Spleen (tissue), 7 donors: ENCODE results near the gene SLC40A1.

Experiments
- POLR2A ChIP-seq, 3 donors: fragments of 450-650 bp; IDR thresholded peaks; one replicate each; pipeline ENCODE4 v1.5.1; 2017; ENCODE audit warnings: antibody characterized with exemption in 3 of 3, mild to moderate bottlenecking in 1 of 3
- POLR2AphosphoS5 ChIP-seq, 3 donors: sonication (generic); formaldehyde crosslinking; IDR thresholded peaks; one replicate each; pipeline ENCODE4 v1.5.1; 2017; ENCODE audit warnings: antibody characterized with exemption in 3 of 3
- TF ChIP-seq, protein P1 (sequence below), 11 experiments: fragments of 200-600 bp in 7 of 11; fragments of 450-650 bp in 4 of 11; sonication (generic) in 4 of 11; IDR thresholded peaks in 8 of 11; conservative IDR thresholded peaks in 3 of 11; 1 replicate in 7 of 11; 2 replicates in 4 of 11; pipeline versions ENCODE4 v1.4.0 to v1.8.0; 2016 to 2021; ENCODE audit warnings: antibody characterized with exemption in 11 of 11, inconsistent platforms in 4 of 11, mild to moderate bottlenecking in 1 of 11
- donor health status: DM: no; HTN: no; CAD: no; lungs with moderate emphysema.
- donor health status: DM: no; HTN: no; CAD: no.
- donor health status: DM: no; HTN: no; CAD: no.

DNA sequence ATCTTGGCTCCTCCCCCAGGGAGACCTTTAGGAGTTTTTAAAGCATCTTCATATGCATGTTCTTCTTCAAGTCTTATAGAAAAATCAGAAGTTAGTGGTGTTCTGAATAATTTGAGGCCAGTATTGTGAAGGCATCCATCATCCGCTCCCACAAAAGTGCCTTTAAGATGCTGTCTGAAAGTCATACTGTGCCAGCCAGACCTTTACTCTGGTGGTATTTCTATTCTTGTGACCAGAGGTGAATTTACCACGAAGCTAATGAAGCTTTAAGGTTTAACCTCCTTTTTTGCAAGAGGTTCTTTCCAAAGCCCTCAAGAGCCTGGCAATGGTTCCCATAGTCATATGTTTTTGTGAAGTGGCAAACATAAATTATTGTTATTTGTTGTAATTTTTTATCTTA lies 54.3 kb downstream of the SLC40A1 start:
- TF ChIP-seq, protein P1, sequence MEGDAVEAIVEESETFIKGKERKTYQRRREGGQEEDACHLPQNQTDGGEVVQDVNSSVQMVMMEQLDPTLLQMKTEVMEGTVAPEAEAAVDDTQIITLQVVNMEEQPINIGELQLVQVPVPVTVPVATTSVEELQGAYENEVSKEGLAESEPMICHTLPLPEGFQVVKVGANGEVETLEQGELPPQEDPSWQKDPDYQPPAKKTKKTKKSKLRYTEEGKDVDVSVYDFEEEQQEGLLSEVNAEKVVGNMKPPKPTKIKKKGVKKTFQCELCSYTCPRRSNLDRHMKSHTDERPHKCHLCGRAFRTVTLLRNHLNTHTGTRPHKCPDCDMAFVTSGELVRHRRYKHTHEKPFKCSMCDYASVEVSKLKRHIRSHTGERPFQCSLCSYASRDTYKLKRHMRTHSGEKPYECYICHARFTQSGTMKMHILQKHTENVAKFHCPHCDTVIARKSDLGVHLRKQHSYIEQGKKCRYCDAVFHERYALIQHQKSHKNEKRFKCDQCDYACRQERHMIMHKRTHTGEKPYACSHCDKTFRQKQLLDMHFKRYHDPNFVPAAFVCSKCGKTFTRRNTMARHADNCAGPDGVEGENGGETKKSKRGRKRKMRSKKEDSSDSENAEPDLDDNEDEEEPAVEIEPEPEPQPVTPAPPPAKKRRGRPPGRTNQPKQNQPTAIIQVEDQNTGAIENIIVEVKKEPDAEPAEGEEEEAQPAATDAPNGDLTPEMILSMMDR (IDR thresholded peaks at IDR 0.05 in 8 of 11, conservative IDR thresholded peaks at IDR 0.05 in 3 of 11): no peak
- TF ChIP-seq POLR2A (IDR thresholded peaks at IDR 0.05) (no peak), POLR2AphosphoS5 (IDR thresholded peaks at IDR 0.05) (no peak)
